ENCODE results near the gene CACNA1G. TPM values are rescaled to one million over a fixed set of nuclear protein-coding genes. Genes with fewer than 3 reads are reported as not detected.

Gene CACNA1G
- total and polyA plus RNA-seq, 3 donors from 2014 or later = 1.3 to 1.7 (median 1.7) TPM

DNA sequence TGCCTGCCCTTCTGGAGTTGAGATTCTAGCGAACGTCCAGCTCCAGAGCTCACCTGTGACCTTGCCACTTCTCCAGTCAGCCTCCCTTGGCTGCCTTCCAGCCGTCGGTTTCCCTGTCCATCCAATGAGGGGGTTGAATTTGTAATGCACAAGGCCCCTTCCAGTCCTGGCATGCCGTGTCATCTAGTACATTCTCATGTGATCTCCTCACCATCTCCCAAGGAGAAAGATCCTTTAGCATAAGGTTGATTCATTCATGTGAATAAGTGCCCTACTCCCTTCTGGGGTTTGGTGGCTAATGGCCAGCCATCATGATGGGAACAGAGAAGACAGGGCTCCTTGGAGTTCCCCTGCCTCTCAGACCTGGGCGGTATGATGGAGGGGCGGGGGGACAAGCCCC lies 55.3 kb downstream of the CACNA1G start:
- H3K9me3 ChIP-seq = no peaks in the 10 kb centered on the region
- no peaks in the 10 kb centered on the region for H3K4me1 ChIP-seq
- H3K27me3 ChIP-seq = no peaks in the 10 kb centered on the region
- TF ChIP-seq POLR2A (IDR thresholded peaks at IDR 0.05) = no peak
- TF ChIP-seq, protein P1, sequence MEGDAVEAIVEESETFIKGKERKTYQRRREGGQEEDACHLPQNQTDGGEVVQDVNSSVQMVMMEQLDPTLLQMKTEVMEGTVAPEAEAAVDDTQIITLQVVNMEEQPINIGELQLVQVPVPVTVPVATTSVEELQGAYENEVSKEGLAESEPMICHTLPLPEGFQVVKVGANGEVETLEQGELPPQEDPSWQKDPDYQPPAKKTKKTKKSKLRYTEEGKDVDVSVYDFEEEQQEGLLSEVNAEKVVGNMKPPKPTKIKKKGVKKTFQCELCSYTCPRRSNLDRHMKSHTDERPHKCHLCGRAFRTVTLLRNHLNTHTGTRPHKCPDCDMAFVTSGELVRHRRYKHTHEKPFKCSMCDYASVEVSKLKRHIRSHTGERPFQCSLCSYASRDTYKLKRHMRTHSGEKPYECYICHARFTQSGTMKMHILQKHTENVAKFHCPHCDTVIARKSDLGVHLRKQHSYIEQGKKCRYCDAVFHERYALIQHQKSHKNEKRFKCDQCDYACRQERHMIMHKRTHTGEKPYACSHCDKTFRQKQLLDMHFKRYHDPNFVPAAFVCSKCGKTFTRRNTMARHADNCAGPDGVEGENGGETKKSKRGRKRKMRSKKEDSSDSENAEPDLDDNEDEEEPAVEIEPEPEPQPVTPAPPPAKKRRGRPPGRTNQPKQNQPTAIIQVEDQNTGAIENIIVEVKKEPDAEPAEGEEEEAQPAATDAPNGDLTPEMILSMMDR (IDR thresholded peaks at IDR 0.05) = no peak
- intact Hi-C loops (cut with DNase I; ENCODE audit: low total_unique reads) = no loop called here
- no peak for DNase-seq
- H3K27ac ChIP-seq = no peak overlapping the region
- no peaks in the 10 kb centered on the region for H3K36me3 ChIP-seq (ENCODE audit: low read depth, missing control alignments)
- H3K4me3 ChIP-seq = no peak overlapping the region
- 78 to 83% methylated on average over 7 of the region's 7 CpGs for WGBS, 2 donors

- Histone ChIP-seq H3K4me3 (no peak overlapping the region), H3K27ac (no peak overlapping the region), H3K36me3 (ENCODE audit: low read depth, missing control alignments) (no peaks in the 10 kb centered on the region), H3K4me1 (no peaks in the 10 kb centered on the region), H3K9me3 (no peaks in the 10 kb centered on the region), H3K27me3 (no peaks in the 10 kb centered on the region)
- 80 to 86% methylated on average over 4 of the region's 4 CpGs for WGBS, 2 donors
- no peak for DNase-seq
- TF ChIP-seq POLR2A (IDR thresholded peaks at IDR 0.05) = no peak
- TF ChIP-seq, protein P1 (IDR thresholded peaks at IDR 0.05) = no peak
- intact Hi-C loops (cut with DNase I; ENCODE audit: low total_unique reads) = no loop called here
Measured at GRCh38 chr17:50618300-50618699, 57.8 kb downstream of the CACNA1G start.

DNA sequence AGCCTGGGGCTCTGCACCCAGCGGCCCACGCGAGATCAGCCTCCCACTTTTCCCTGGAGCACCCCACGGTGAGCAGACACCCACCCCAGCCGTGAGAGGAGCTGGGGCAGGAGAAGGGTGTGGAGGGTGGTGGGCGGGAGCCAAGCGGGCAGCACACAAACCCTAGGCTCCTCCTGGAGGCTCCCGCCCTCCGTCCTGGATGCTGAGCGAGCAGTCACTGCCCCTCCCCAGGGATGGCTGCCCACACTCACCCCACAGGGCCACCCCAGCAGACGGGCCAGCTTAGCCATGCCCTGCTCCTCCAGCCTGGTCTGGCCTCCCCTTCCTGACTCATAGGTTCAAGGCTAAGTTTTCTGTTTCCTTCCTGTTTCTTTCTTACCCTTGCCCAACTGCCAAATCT lies 58.4 kb downstream of the CACNA1G start:
- Histone ChIP-seq H3K27me3 (no peaks in the 10 kb centered on the region), H3K9me3 (no peaks in the 10 kb centered on the region), H3K36me3 (ENCODE audit: low read depth, missing control alignments) (no peaks in the 10 kb centered on the region), H3K4me1 (no peaks in the 10 kb centered on the region), H3K4me3 (no peak overlapping the region), H3K27ac (no peak overlapping the region)
- TF ChIP-seq, protein P1 (IDR thresholded peaks at IDR 0.05) = no peak
- TF ChIP-seq POLR2A (IDR thresholded peaks at IDR 0.05) = no peak
- 83 to 86% methylated on average over 6 to 11 of the region's 11 CpGs for WGBS, 2 donors
- intact Hi-C loops (cut with DNase I; ENCODE audit: low total_unique reads) = no loop called here
- no peak for DNase-seq

DNA sequence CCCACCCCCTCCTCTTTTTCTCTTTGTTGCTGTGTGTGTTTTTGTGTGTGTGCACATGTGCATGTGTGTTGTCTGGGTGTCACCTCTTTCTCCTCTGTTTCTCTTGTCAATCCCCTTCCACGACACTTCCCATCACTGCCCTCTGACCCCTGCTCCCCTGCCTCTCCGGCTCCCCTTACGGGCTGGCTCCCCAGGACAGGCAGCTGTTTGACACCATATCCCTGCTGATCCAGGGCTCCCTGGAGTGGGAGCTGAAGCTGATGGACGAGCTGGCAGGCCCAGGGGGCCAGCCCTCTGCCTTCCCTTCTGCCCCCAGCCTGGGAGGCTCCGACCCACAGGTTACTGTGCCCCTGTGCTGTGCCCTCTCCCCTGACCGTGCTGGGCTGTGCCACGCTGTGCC lies 59.0 kb downstream of the CACNA1G start:
- Histone ChIP-seq H3K9me3 (no peaks in the 10 kb centered on the region), H3K36me3 (ENCODE audit: low read depth, missing control alignments) (no peaks in the 10 kb centered on the region), H3K27ac (no peak overlapping the region), H3K4me3 (no peak overlapping the region), H3K27me3 (no peaks in the 10 kb centered on the region), H3K4me1 (no peaks in the 10 kb centered on the region)
- DNase-seq = no peak
- 89% methylated on average over 5 to 7 of the region's 7 CpGs for WGBS, 2 donors
- intact Hi-C loops (cut with DNase I; ENCODE audit: low total_unique reads) = no loop called here
- TF ChIP-seq, protein P1 (IDR thresholded peaks at IDR 0.05) = no peak
- TF ChIP-seq POLR2A (IDR thresholded peaks at IDR 0.05) = no peak

DNA sequence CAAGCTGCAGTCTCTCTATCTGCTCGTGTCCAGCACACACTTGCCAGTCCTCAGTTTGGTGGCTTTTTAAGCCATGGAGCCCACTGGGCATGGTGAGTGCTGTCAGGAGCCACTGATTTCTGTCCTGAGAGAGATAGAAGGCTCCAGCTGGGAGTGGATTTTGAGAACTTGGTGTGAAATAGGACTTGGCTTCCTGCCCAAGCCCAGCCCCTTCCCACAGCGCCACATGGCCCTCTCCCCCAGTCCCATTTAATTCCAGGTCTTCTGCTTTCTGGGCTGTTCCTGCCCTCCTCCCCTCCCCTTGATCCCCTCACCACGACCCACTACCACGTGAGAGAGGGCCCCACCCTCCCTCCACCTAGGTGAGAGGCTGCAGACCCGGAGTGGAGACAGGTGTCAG lies 59.7 kb downstream of the CACNA1G start:
- WGBS, 2 donors = 75 to 81% methylated on average over 5 of the region's 5 CpGs
- Histone ChIP-seq H3K36me3 (ENCODE audit: low read depth, missing control alignments) (no peaks in the 10 kb centered on the region), H3K9me3 (no peaks in the 10 kb centered on the region), H3K27me3 (no peaks in the 10 kb centered on the region), H3K4me3 (no peak overlapping the region), H3K27ac (no peak overlapping the region), H3K4me1 (no peaks in the 10 kb centered on the region)
- TF ChIP-seq POLR2A (IDR thresholded peaks at IDR 0.05) = no peak
- TF ChIP-seq, protein P1 (IDR thresholded peaks at IDR 0.05) = no peak
- intact Hi-C loops (cut with DNase I; ENCODE audit: low total_unique reads) = loop anchor here (10.0 kb wide), 1 partner anchor 135 kb away; no protein-coding TSS in a partner anchor
- DNase-seq = no peak

Data from testis (tissue), 3 donors.